ENCODE results near the gene KIFAP3. TPM values are rescaled to one million over a fixed set of nuclear protein-coding genes. Genes with fewer than 3 reads are reported as not detected.

The KIFAP3 gene
- total and polyA plus RNA-seq, 7 donors: 9.2 to 25.7 (median 21.6) TPM

DNA sequence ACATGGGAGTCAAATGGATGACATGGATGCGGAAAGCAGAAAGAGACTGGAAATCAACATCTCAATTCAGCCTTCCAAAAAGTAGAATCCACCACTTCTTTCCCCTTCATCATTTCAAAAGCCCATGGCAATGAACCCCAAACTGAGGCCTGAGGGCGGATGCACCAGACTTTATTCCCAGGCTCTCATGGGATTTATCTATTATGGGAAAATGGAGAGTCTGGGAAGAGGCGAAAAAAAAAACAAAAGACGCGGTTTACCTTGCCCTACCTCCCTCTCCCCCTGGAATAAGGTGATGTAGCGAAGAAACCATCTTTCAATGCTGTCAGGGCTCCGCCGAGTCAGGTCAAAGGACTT lies 624 bp downstream of the KIFAP3 start:
- Histone ChIP-seq H3K36me3 (ENCODE audit: insufficient read depth in 1 of 2, low read depth in 1 of 2) (no peaks in the 10 kb centered on the region), H3K4me1 (peaks cover 6% of the 10 kb centered on the region), H3K9me3 (no peaks in the 10 kb centered on the region), H3K27ac (peak overlapping the region; percentile 77), H3K4me3 (peak overlapping the region; percentile 80), H3K27me3 (ENCODE audit: insufficient read depth in 3 of 3, low read length in 2 of 3) (no peaks in the 10 kb centered on the region)
- DNase-seq (no peak), ATAC-seq (peak in 1 of 4 donors; percentile 2)
- TF ChIP-seq, protein P1, sequence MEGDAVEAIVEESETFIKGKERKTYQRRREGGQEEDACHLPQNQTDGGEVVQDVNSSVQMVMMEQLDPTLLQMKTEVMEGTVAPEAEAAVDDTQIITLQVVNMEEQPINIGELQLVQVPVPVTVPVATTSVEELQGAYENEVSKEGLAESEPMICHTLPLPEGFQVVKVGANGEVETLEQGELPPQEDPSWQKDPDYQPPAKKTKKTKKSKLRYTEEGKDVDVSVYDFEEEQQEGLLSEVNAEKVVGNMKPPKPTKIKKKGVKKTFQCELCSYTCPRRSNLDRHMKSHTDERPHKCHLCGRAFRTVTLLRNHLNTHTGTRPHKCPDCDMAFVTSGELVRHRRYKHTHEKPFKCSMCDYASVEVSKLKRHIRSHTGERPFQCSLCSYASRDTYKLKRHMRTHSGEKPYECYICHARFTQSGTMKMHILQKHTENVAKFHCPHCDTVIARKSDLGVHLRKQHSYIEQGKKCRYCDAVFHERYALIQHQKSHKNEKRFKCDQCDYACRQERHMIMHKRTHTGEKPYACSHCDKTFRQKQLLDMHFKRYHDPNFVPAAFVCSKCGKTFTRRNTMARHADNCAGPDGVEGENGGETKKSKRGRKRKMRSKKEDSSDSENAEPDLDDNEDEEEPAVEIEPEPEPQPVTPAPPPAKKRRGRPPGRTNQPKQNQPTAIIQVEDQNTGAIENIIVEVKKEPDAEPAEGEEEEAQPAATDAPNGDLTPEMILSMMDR (IDR thresholded peaks at IDR 0.05): no peak
- intact Hi-C loops (cut with DNase I): loop anchor here (10.0 kb wide), 2 partner anchors 591 to 681 kb away; partner anchors contain the start of gene PRRX1 (in 1 of the 2)
- WGBS, 3 donors: 7 to 22% (median 14%) methylated on average over 8 of the region's 8 CpGs

DNA sequence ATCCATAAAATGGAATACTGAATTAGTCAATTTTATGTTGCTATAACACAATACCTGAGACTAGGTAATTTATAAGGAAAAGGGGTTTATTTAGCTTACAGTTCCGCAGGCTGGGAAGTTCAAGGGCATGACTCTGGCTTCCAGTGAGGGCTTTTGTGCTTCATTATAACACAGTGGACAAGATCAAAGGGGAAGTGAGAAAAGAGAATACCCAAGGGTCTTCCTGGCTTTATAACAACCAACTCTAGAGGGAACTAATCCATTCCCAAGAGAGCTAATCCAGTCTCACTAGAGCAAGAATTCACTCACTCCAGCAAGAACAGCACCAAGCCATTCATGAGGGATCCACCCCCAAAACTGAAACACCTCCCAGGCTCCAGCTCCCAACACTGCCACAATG lies 3.1 kb downstream of the KIFAP3 start:
- no peaks in the 10 kb centered on the region for H3K9me3 ChIP-seq
- TF ChIP-seq, protein P1 (IDR thresholded peaks at IDR 0.05): no peak
- no peaks in the 10 kb centered on the region for H3K36me3 ChIP-seq (ENCODE audit: insufficient read depth in 1 of 2, low read depth in 1 of 2)
- H3K4me3 ChIP-seq: no peak overlapping the region
- peaks cover 6% of the 10 kb centered on the region for H3K4me1 ChIP-seq
- H3K27me3 ChIP-seq (ENCODE audit: insufficient read depth in 3 of 3, low read length in 2 of 3): no peaks in the 10 kb centered on the region
- intact Hi-C loops (cut with DNase I): loop anchor here (10.0 kb wide), 2 partner anchors 593 to 683 kb away; partner anchors contain the start of gene PRRX1 (in 1 of the 2)
- H3K27ac ChIP-seq: no peak overlapping the region
- no peak for DNase-seq
- ATAC-seq: no peak
- WGBS, 3 donors: 97 to 100% (median 100%) methylated on average over 1 of the region's 1 CpG

DNA sequence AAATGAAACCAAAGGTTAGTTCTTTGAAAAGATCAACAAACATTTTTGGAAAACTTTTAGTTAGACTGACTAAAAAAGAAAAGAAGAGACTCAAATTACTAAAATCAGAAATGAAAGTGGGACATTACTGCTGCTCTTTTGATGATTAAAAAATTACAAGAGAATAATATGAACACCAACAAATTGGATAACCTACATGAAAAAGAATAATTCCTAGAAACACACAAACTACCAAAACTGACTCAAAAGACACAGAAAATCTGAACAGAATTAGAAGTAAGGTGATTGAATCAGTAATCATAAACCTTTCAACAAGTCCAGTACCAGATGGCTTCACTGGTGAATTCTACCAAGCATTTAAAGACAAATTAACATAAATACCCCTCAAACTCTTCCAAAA lies 5.6 kb downstream of the KIFAP3 start:
- Histone ChIP-seq H3K4me3 (no peak overlapping the region), H3K27ac (no peak overlapping the region), H3K9me3 (no peaks in the 10 kb centered on the region), H3K27me3 (ENCODE audit: insufficient read depth in 3 of 3, low read length in 2 of 3) (no peaks in the 10 kb centered on the region), H3K4me1 (peaks cover 6% of the 10 kb centered on the region), H3K36me3 (ENCODE audit: insufficient read depth in 1 of 2, low read depth in 1 of 2) (no peaks in the 10 kb centered on the region)
- TF ChIP-seq, protein P1 (IDR thresholded peaks at IDR 0.05): no peak
- intact Hi-C loops (cut with DNase I): no loop called here
- ATAC-seq: no peak
- DNase-seq: no peak

DNA sequence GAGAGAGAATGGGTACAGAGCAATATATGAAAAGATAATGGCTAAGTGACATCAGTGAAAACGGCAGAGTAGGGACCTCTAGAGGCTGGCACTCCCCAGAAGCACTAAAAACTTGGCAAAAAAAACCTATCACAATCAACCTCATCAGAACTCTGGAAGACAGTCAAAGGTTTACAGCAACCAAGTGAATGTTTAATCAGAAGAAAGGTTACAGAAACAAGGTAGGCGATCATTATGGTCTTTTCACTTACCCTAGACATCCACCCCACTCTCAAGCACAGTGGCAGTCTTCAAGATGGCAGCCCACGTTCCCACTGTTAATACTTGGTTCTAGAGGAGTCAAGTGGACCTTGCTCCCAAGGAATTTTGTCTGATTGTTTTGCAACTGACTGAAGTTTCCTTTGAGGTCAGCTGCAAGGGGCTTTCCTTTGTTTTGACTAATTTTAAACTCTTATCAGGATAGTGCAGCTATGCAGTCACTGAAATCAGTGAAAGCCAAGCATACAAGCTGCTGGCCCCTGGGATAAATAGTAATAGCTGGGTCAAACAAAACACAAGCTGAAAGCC lies 7.2 kb downstream of the KIFAP3 start:
- WGBS, 3 donors: 68 to 77% (median 74%) methylated on average over 3 of the region's 3 CpGs

More for the DNA sequence above, 7.2 kb downstream of the KIFAP3 start:
- DNase-seq: no peak
- TF ChIP-seq, protein P1 (IDR thresholded peaks at IDR 0.05): no peak
- no peaks in the 10 kb centered on the region for H3K4me1 ChIP-seq
- intact Hi-C loops (cut with DNase I): no loop called here
- H3K36me3 ChIP-seq (ENCODE audit: insufficient read depth in 1 of 2, low read depth in 1 of 2): no peaks in the 10 kb centered on the region
- H3K9me3 ChIP-seq: no peaks in the 10 kb centered on the region
- no peak overlapping the region for H3K27ac ChIP-seq
- H3K4me3 ChIP-seq: no peak overlapping the region
- H3K27me3 ChIP-seq (ENCODE audit: insufficient read depth in 3 of 3, low read length in 2 of 3): no peaks in the 10 kb centered on the region
- no peak for ATAC-seq

Measured in psoas muscle (tissue), 8 donors.